ENCODE measurements around the gene PTP4A2.

Gene PTP4A2

GRCh38 chr1:31865728-31866449 lies 72.3 kb downstream of the PTP4A2 start:
- H3K36me3 ChIP-seq (ENCODE audit: control insufficient read depth, insufficient read depth, low read length, severe bottlenecking): no peaks in the 10 kb centered on the region
- no peak for DNase-seq (ENCODE audit: low read depth)
- H3K9ac ChIP-seq (ENCODE audit: low read length): no peak overlapping the region
- peaks cover 3% of the 10 kb centered on the region for H3K4me1 ChIP-seq (ENCODE audit: control insufficient read depth, insufficient read depth, low read length)
- H3K9me3 ChIP-seq (ENCODE audit: control insufficient read depth, low read length): no peaks in the 10 kb centered on the region
- H3K27me3 ChIP-seq (replicated peaks; ENCODE audit: control insufficient read depth, insufficient read depth, low read length): no peaks in the 10 kb centered on the region
- H3K4me3 ChIP-seq (ENCODE audit: low read length): no peak overlapping the region

- Histone ChIP-seq H3K9ac (ENCODE audit: low read length) (no peak overlapping the region), H3K4me1 (ENCODE audit: control insufficient read depth, insufficient read depth, low read length) (peaks cover 3% of the 10 kb centered on the region), H3K27me3 (replicated peaks; ENCODE audit: control insufficient read depth, insufficient read depth, low read length) (no peaks in the 10 kb centered on the region), H3K4me3 (ENCODE audit: low read length) (no peak overlapping the region), H3K9me3 (ENCODE audit: control insufficient read depth, low read length) (no peaks in the 10 kb centered on the region), H3K36me3 (ENCODE audit: control insufficient read depth, insufficient read depth, low read length, severe bottlenecking) (no peaks in the 10 kb centered on the region)
- DNase-seq (ENCODE audit: low read depth): no peak
Observed at GRCh38 chr1:31862071-31862470, 76.1 kb downstream of the PTP4A2 start.

GRCh38 chr1:31861346-31861745 lies 76.8 kb downstream of the PTP4A2 start:
- Histone ChIP-seq H3K36me3 (ENCODE audit: control insufficient read depth, insufficient read depth, low read length, severe bottlenecking) (no peaks in the 10 kb centered on the region), H3K27me3 (replicated peaks; ENCODE audit: control insufficient read depth, insufficient read depth, low read length) (no peaks in the 10 kb centered on the region), H3K4me3 (ENCODE audit: low read length) (no peak overlapping the region), H3K9ac (ENCODE audit: low read length) (no peak overlapping the region), H3K4me1 (ENCODE audit: control insufficient read depth, insufficient read depth, low read length) (peaks cover under 1% of the 10 kb centered on the region), H3K9me3 (ENCODE audit: control insufficient read depth, low read length) (no peaks in the 10 kb centered on the region)
- DNase-seq (ENCODE audit: low read depth): no peak

- Histone ChIP-seq H3K4me1 (ENCODE audit: control insufficient read depth, insufficient read depth, low read length) (peaks cover 2% of the 10 kb centered on the region), H3K36me3 (ENCODE audit: control insufficient read depth, insufficient read depth, low read length, severe bottlenecking) (no peaks in the 10 kb centered on the region), H3K9ac (ENCODE audit: low read length) (no peak overlapping the region), H3K9me3 (ENCODE audit: control insufficient read depth, low read length) (no peaks in the 10 kb centered on the region), H3K4me3 (ENCODE audit: low read length) (no peak overlapping the region), H3K27me3 (replicated peaks; ENCODE audit: control insufficient read depth, insufficient read depth, low read length) (no peaks in the 10 kb centered on the region)
- no peak for DNase-seq (ENCODE audit: low read depth)
Observed at GRCh38 chr1:31860581-31860980, 77.6 kb downstream of the PTP4A2 start.

- no peaks in the 10 kb centered on the region for H3K36me3 ChIP-seq (ENCODE audit: control insufficient read depth, insufficient read depth, low read length, severe bottlenecking)
- peaks cover 6% of the 10 kb centered on the region for H3K4me1 ChIP-seq (ENCODE audit: control insufficient read depth, insufficient read depth, low read length)
- H3K9ac ChIP-seq (ENCODE audit: low read length): no peak overlapping the region
- no peak for DNase-seq (ENCODE audit: low read depth)
- no peaks in the 10 kb centered on the region for H3K27me3 ChIP-seq (replicated peaks; ENCODE audit: control insufficient read depth, insufficient read depth, low read length)
- H3K9me3 ChIP-seq (ENCODE audit: control insufficient read depth, low read length): no peaks in the 10 kb centered on the region
- H3K4me3 ChIP-seq (ENCODE audit: low read length): no peak overlapping the region
Observed at GRCh38 chr1:31859719-31860118, 78.4 kb downstream of the PTP4A2 start.

- Histone ChIP-seq H3K9me3 (ENCODE audit: control insufficient read depth, low read length) (no peaks in the 10 kb centered on the region), H3K27me3 (replicated peaks; ENCODE audit: control insufficient read depth, insufficient read depth, low read length) (no peaks in the 10 kb centered on the region), H3K4me3 (ENCODE audit: low read length) (no peak overlapping the region), H3K9ac (ENCODE audit: low read length) (no peak overlapping the region), H3K4me1 (ENCODE audit: control insufficient read depth, insufficient read depth, low read length) (peaks cover 6% of the 10 kb centered on the region), H3K36me3 (ENCODE audit: control insufficient read depth, insufficient read depth, low read length, severe bottlenecking) (no peaks in the 10 kb centered on the region)
- DNase-seq (ENCODE audit: low read depth): no peak
Observed at GRCh38 chr1:31859044-31859443, 79.1 kb downstream of the PTP4A2 start.

GRCh38 chr1:31857863-31858262 lies 80.3 kb downstream of the PTP4A2 start:
- H3K4me1 ChIP-seq (ENCODE audit: control insufficient read depth, insufficient read depth, low read length): peaks cover 6% of the 10 kb centered on the region
- no peak for DNase-seq (ENCODE audit: low read depth)
- no peak overlapping the region for H3K4me3 ChIP-seq (ENCODE audit: low read length)
- no peaks in the 10 kb centered on the region for H3K27me3 ChIP-seq (replicated peaks; ENCODE audit: control insufficient read depth, insufficient read depth, low read length)
- H3K9ac ChIP-seq (ENCODE audit: low read length): no peak overlapping the region
- H3K9me3 ChIP-seq (ENCODE audit: control insufficient read depth, low read length): no peaks in the 10 kb centered on the region
- no peaks in the 10 kb centered on the region for H3K36me3 ChIP-seq (ENCODE audit: control insufficient read depth, insufficient read depth, low read length, severe bottlenecking)

Measured in adipocyte (in vitro differentiated cells).